HG03558 (cell line): ENCODE measurements around the gene RAB7A.
"Not testable (repeated sequence)": the region's sequence is repeated elsewhere in the genome, so short reads cannot be mapped to it uniquely, and the experiment has no call there.

ENCODE experiments used
- ATAC-seq: cut with Tn5 transposase; IDR thresholded peaks from one replicate; pipeline ENCODE4 v1.9.1; 2021; ENCODE audit warnings: moderate number of reproducible peaks; ENCODE audit not compliant: unreplicated experiment; ENCODE audit errors: extremely low read depth

The RAB7A gene

DNA sequence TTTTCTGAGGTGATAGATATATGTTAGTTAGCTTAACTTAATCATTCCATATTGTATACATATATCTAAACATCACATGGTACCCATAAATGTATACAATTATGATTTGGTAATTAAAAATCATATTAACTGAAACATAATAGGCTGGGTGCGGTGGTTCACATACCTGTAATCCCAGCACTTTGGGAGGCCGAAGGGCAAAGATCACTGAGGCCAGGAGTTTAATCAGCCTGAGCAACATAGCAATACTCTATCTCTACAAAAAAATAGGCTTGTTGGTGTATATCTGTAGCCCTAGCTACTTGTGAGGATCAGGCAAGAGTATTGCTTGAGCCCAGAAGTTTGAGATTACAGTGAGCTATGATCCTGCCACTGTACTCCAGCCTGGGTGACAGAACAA lies 20.9 kb downstream of the RAB7A start:
- ATAC-seq, result no peak

- ATAC-seq, result no peak
Measured at GRCh38 chr3:128748557-128748956, 22.6 kb downstream of the RAB7A start.

- no peak for ATAC-seq
Measured at GRCh38 chr3:128749035-128749434, 23.1 kb downstream of the RAB7A start.

DNA sequence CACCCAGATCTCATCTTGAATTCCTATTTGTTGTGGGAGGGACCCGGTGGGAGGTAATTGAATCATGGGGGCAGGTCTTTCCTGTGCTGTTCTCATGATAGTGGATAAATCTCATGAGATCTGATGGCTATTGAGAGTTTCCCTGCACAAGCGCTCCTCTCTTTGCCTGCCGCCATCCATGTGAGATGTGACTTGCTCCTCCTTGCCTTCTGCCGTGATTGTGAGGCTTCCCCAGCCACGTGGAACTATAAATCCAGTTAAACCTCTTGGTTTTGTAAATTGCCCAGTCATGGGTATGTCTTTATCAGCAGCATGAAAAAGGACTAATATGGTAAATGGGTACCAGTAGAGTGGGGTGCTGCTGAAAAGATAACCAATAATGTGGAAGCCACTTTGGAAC lies 23.6 kb downstream of the RAB7A start:
- ATAC-seq, result not testable (repeated sequence)

DNA sequence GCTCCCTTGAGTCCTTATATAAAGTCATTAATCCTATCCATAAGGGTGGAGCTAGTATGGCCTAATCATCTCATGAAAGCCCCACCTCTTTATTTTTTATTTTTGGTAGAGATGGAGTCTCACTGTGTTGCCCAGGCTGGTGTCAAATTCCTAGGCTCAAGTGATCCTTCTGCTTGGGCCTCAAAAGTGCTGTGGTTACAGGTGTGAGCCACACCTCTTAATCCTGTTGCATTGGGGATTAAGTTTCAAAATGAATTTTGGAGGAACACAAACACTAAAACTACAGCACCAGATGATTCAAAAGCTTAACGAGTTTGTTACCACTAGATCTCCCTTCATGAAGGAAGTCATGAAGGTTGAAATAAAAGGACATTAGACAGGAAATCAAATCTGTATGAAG lies 27.7 kb downstream of the RAB7A start:
- ATAC-seq, result no peak

DNA sequence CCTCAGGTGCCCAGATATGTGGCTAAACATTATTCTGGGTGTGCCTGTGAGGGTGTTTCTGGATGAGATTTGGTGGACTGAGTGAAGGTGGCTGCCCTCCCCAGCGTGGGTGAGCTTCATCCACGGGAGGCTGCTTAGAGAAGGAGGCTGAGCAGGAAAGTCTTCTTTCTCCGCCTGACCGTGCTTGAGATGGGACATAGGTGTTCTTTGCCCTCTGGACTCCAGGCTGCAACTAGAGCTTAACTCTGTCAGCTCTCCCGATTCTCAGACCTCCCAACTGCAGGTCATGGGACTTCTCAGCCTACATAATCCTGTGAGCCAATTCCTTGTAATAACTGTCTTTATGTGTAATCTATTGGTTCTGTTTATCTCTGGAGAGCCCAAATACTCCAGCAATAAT lies 34.1 kb downstream of the RAB7A start:
- ATAC-seq, result no peak

- ATAC-seq, result no peak
Measured at GRCh38 chr3:128760881-128761280, 34.9 kb downstream of the RAB7A start.

- no peak for ATAC-seq
Measured at GRCh38 chr3:128761392-128761791, 35.4 kb downstream of the RAB7A start.

- ATAC-seq, result no peak
Measured at GRCh38 chr3:128763967-128764366, 38.0 kb downstream of the RAB7A start.

- ATAC-seq, result no peak
Measured at GRCh38 chr3:128764863-128765262, 38.9 kb downstream of the RAB7A start.

DNA sequence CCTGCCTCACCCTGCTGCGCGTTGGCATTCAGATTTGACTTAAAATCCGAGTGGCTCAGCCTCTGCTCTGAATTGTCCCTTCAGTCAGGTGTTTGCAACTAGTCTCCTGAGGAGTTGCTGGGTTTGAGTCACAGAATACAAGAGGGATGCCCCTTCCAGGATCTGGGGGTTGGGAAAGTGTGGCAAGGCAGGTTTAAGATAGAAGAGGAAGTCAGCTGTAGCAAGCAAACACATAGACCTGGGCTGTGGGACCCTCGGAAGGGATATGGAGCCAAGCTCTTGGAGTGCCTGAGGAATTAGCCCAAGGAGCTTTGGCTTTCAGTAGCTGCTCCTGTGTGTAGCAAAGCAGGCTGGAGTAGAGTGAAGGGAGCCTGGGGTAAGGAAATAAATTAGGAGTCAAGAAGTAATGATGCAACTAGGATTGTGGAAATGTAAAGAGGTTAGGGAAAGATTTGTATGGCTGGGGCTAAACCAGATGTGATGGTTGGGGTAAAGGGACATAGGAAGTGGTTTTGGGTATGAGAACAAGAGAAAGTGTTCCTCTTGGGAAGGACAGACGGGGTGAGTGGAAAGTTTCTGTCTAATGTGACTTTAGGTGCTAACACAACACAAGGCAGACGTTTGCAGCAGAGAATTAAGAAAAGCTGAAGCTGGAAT lies 41.2 kb downstream of the RAB7A start:
- ATAC-seq, result no peak

- no peak for ATAC-seq
Measured at GRCh38 chr3:128768471-128768870, 42.5 kb downstream of the RAB7A start.

- no peak for ATAC-seq
Measured at GRCh38 chr3:128770387-128770786, 44.4 kb downstream of the RAB7A start.

DNA sequence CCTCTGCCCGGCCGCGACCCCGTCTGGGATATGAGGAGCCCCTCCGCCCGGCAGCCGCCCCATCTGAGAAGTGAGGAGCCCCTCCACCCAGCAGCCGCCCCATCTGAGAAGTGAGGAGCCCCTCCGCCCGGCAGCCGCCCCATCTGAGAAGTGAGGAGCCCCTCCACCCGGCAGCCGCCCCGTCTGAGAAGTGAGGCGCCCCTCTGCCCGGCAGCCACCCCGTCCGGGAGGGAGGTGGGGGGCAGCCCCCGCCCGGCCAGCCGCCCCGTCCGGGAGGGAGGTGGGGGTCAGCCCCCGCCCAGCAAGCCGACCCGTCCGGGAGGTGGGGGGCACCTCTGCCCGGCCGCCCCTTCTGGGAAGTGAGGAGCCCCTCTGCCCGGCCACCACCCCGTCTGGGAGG lies 47.2 kb downstream of the RAB7A start:
- ATAC-seq, result not testable (repeated sequence)

DNA sequence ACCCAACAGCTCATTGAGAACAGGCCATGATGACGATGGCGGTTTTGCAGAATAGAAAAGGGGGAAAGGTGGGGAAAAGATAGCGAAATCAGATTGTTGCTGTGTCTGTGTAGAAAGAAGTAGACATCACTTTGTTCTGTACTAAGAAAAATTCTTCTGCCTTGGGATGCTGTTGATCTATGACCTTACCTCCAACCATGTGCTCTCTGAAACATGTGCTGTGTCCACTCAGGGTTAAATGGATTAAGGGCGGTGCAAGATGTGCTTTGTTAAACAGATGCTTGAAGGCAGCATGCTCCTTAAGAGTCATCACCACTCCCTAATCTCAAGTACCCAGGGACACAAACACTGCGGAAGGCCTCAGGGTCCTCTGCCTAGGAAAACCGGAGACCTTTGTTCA lies 47.6 kb downstream of the RAB7A start:
- ATAC-seq, result not testable (repeated sequence)

GRCh38 chr3:128775241-128775640 lies 49.3 kb downstream of the RAB7A start:
- ATAC-seq, result no peak

- no peak for ATAC-seq
Measured at GRCh38 chr3:128775906-128776542, 50.0 kb downstream of the RAB7A start.

GRCh38 chr3:128780101-128780837 lies 54.3 kb downstream of the RAB7A start:
- no peak for ATAC-seq

- ATAC-seq, result no peak
Measured at GRCh38 chr3:128781164-128781563, 55.2 kb downstream of the RAB7A start.

DNA sequence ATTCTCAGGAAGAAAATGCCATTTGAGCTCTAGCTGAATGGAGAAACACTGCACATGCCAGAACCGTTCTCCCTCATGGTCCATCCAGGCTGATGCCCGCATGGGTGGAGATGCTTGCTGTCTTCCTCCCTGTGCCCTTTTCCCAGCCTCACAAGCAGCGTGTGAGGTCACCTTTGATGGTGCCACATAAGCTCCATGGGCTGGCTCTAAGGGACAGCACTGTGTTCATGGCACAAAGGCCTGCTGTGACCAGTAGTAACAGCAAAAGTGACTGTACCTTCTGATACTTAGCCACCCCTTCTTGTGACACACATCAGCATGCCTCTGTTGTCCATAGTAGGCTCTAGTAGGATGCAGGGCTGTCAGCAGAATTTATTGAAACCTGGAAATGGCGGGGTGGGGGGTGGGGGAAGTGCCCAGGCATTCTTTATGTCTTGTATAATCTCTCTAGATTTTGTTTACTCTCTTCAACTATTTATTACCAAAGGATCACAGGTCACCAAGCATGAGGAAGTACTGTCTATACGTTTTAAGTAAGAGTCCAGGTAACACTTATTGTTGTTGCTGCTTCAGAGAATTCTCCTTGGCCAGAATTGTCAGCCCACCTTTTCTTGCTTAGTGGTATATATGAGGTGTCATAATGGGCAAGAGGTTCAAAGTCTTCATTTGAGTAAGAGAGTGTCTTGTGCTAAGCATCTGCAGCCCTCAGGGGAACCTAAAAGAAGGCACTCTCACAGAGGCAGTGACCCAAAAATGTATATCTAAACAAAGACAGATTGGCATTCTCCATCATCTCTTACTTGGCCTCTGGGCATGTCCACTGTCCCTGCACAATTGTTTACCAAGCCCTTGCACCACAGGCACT lies 56.5 kb downstream of the RAB7A start:
- no peak for ATAC-seq

DNA sequence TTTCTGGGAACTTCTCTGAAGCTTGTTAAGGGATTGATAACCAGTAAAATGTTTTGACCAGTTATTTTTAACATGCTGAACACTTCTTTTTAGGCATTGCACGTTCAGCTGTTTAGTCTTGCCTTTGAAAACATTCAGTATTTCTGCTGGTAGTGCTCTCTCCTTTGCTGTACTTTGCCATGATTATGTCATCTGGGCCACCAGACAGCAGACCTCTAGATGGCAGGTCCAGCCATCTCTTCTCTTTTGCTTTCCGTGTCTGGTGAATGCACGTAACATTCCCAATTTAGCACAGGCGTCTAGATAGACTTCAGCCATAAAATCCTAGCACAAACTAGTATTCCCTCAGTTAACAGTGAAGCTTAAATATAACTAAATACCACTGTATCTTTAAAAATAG lies 57.8 kb downstream of the RAB7A start:
- ATAC-seq, result no peak
